Measurements from ENCODE around the gene NEO1.

The NEO1 gene

GRCh38 chr15:73287019-73287418, 234.8 kb downstream of the NEO1 start:
- H3K18ac ChIP-seq (ENCODE audit: low read depth in 1 of 2, low read length in 2 of 2), result no peak overlapping the region

GRCh38 chr15:73291441-73291840, 239.2 kb downstream of the NEO1 start:
- Histone ChIP-seq H3K79me1 (replicated peaks; ENCODE audit: low read length, poor library complexity, severe bottlenecking) (no peaks in the 10 kb centered on the region), H3K14ac (ENCODE audit: low read length in 2 of 2) (no peak overlapping the region), H3K9me3 (ENCODE audit: control insufficient read depth, low read length) (no peaks in the 10 kb centered on the region), H2BK12ac (ENCODE audit: low read length in 2 of 2) (no peak overlapping the region), H2AFZ (ENCODE audit: low read depth, low read length) (no peak overlapping the region), H3K4ac (ENCODE audit: low read depth in 1 of 2, low read length in 2 of 2) (no peak overlapping the region), H3K23ac (ENCODE audit: low read length in 2 of 2) (no peak overlapping the region), H4K91ac (ENCODE audit: low read length) (no peak overlapping the region), H2BK120ac (ENCODE audit: low read depth, low read length) (no peak overlapping the region), H3K36me3 (ENCODE audit: control insufficient read depth in 1 of 2, insufficient read depth in 2 of 2, low read depth in 1 of 2, low read length in 2 of 2) (peaks cover 19 to 41% of the 10 kb centered on the region in 2 experiments), H3K9ac (ENCODE audit: low read length) (no peak overlapping the region), H4K8ac (ENCODE audit: low read length) (no peak overlapping the region), H2BK5ac (ENCODE audit: low read depth, low read length, poor library complexity, severe bottlenecking) (no peak overlapping the region), H2BK15ac (ENCODE audit: low read depth, poor library complexity, severe bottlenecking) (no peak overlapping the region), H2AK5ac (ENCODE audit: low read length, severe bottlenecking) (no peak overlapping the region), H3K4me1 (ENCODE audit: control insufficient read depth, insufficient read depth, low read depth, low read length) (no peaks in the 10 kb centered on the region), H3K18ac (ENCODE audit: low read depth in 1 of 2, low read length in 2 of 2) (no peak overlapping the region), H3K4me3 (ENCODE audit: insufficient read depth in 1 of 2, low read depth in 1 of 2, low read length in 2 of 2) (no peak overlapping the region), H3K27me3 (ENCODE audit: control insufficient read depth in 1 of 2, insufficient read depth in 1 of 2, low read length in 2 of 2) (no peaks in the 10 kb centered on the region), H3K4me2 (ENCODE audit: low read length, poor library complexity, severe bottlenecking) (no peak overlapping the region), H3K27ac (ENCODE audit: low read length, poor library complexity, severe bottlenecking) (no peak overlapping the region)
- no peak for DNase-seq
- WGBS, result 100% methylated on average over 1 of the region's 1 CpG

More at GRCh38 chr15:73287019-73287418, 234.8 kb downstream of the NEO1 start:
- H3K4me3 ChIP-seq (ENCODE audit: insufficient read depth in 1 of 2, low read depth in 1 of 2, low read length in 2 of 2), result no peak overlapping the region
- no peaks in the 10 kb centered on the region for H3K27me3 ChIP-seq (ENCODE audit: control insufficient read depth in 1 of 2, insufficient read depth in 1 of 2, low read length in 2 of 2)
- no peaks in the 10 kb centered on the region for H3K79me1 ChIP-seq (replicated peaks; ENCODE audit: low read length, poor library complexity, severe bottlenecking)
- no peak overlapping the region for H3K4me2 ChIP-seq (ENCODE audit: low read length, poor library complexity, severe bottlenecking)
- H3K4me1 ChIP-seq (ENCODE audit: control insufficient read depth, insufficient read depth, low read depth, low read length), result peaks cover 8% of the 10 kb centered on the region
- no peak overlapping the region for H2BK12ac ChIP-seq (ENCODE audit: low read length in 2 of 2)
- no peak overlapping the region for H4K91ac ChIP-seq (ENCODE audit: low read length)
- no peak overlapping the region for H3K27ac ChIP-seq (ENCODE audit: low read length, poor library complexity, severe bottlenecking)
- peaks cover 7 to 36% of the 10 kb centered on the region in 2 experiments for H3K36me3 ChIP-seq (ENCODE audit: control insufficient read depth in 1 of 2, insufficient read depth in 2 of 2, low read depth in 1 of 2, low read length in 2 of 2)
- no peak overlapping the region for H2BK5ac ChIP-seq (ENCODE audit: low read depth, low read length, poor library complexity, severe bottlenecking)
- H3K9me3 ChIP-seq (ENCODE audit: control insufficient read depth, low read length), result no peaks in the 10 kb centered on the region
- no peak overlapping the region for H2BK15ac ChIP-seq (ENCODE audit: low read depth, poor library complexity, severe bottlenecking)
- H3K9ac ChIP-seq (ENCODE audit: low read length), result no peak overlapping the region
- DNase-seq, result no peak
- H2BK120ac ChIP-seq (ENCODE audit: low read depth, low read length), result no peak overlapping the region
- no peak overlapping the region for H2AFZ ChIP-seq (ENCODE audit: low read depth, low read length)
- no peak overlapping the region for H3K4ac ChIP-seq (ENCODE audit: low read depth in 1 of 2, low read length in 2 of 2)
- 100% methylated on average over 1 of the region's 1 CpG for WGBS
- H2AK5ac ChIP-seq (ENCODE audit: low read length, severe bottlenecking), result no peak overlapping the region
- no peak overlapping the region for H4K8ac ChIP-seq (ENCODE audit: low read length)
- H3K23ac ChIP-seq (ENCODE audit: low read length in 2 of 2), result no peak overlapping the region
- H3K14ac ChIP-seq (ENCODE audit: low read length in 2 of 2), result no peak overlapping the region

- H3K36me3 ChIP-seq (ENCODE audit: control insufficient read depth in 1 of 2, insufficient read depth in 2 of 2, low read depth in 1 of 2, low read length in 2 of 2), result peaks cover 25 to 31% of the 10 kb centered on the region in 2 experiments
- no peak overlapping the region for H2BK120ac ChIP-seq (ENCODE audit: low read depth, low read length)
- no peak overlapping the region for H2AFZ ChIP-seq (ENCODE audit: low read depth, low read length)
- H3K14ac ChIP-seq (ENCODE audit: low read length in 2 of 2), result no peak overlapping the region
- no peak overlapping the region for H3K4me2 ChIP-seq (ENCODE audit: low read length, poor library complexity, severe bottlenecking)
- H3K9me3 ChIP-seq (ENCODE audit: control insufficient read depth, low read length), result no peaks in the 10 kb centered on the region
- H2BK5ac ChIP-seq (ENCODE audit: low read depth, low read length, poor library complexity, severe bottlenecking), result no peak overlapping the region
- H3K4me3 ChIP-seq (ENCODE audit: insufficient read depth in 1 of 2, low read depth in 1 of 2, low read length in 2 of 2), result no peak overlapping the region
- H3K18ac ChIP-seq (ENCODE audit: low read depth in 1 of 2, low read length in 2 of 2), result no peak overlapping the region
- H3K27me3 ChIP-seq (ENCODE audit: control insufficient read depth in 1 of 2, insufficient read depth in 1 of 2, low read length in 2 of 2), result no peaks in the 10 kb centered on the region
- no peak overlapping the region for H2BK12ac ChIP-seq (ENCODE audit: low read length in 2 of 2)
- no peak overlapping the region for H2AK5ac ChIP-seq (ENCODE audit: low read length, severe bottlenecking)
- H4K91ac ChIP-seq (ENCODE audit: low read length), result no peak overlapping the region
- H3K27ac ChIP-seq (ENCODE audit: low read length, poor library complexity, severe bottlenecking), result no peak overlapping the region
- no peak overlapping the region for H2BK15ac ChIP-seq (ENCODE audit: low read depth, poor library complexity, severe bottlenecking)
- no peak overlapping the region for H4K8ac ChIP-seq (ENCODE audit: low read length)
- H3K9ac ChIP-seq (ENCODE audit: low read length), result no peak overlapping the region
- H3K23ac ChIP-seq (ENCODE audit: low read length in 2 of 2), result no peak overlapping the region
- H3K79me1 ChIP-seq (replicated peaks; ENCODE audit: low read length, poor library complexity, severe bottlenecking), result no peaks in the 10 kb centered on the region
- H3K4me1 ChIP-seq (ENCODE audit: control insufficient read depth, insufficient read depth, low read depth, low read length), result no peaks in the 10 kb centered on the region
- DNase-seq, result no peak
- no peak overlapping the region for H3K4ac ChIP-seq (ENCODE audit: low read depth in 1 of 2, low read length in 2 of 2)
- WGBS, result 96% methylated on average over 4 of the region's 4 CpGs
Observed at GRCh38 chr15:73293773-73294172, 241.5 kb downstream of the NEO1 start.

- no peaks in the 10 kb centered on the region for H3K27me3 ChIP-seq (ENCODE audit: control insufficient read depth in 1 of 2, insufficient read depth in 1 of 2, low read length in 2 of 2)
- no peak overlapping the region for H2BK120ac ChIP-seq (ENCODE audit: low read depth, low read length)
- no peak overlapping the region for H3K4me2 ChIP-seq (ENCODE audit: low read length, poor library complexity, severe bottlenecking)
- H2AFZ ChIP-seq (ENCODE audit: low read depth, low read length), result no peak overlapping the region
- no peak overlapping the region for H3K18ac ChIP-seq (ENCODE audit: low read depth in 1 of 2, low read length in 2 of 2)
- H3K4ac ChIP-seq (ENCODE audit: low read depth in 1 of 2, low read length in 2 of 2), result no peak overlapping the region
- no peak overlapping the region for H3K27ac ChIP-seq (ENCODE audit: low read length, poor library complexity, severe bottlenecking)
- H3K23ac ChIP-seq (ENCODE audit: low read length in 2 of 2), result no peak overlapping the region
- H4K91ac ChIP-seq (ENCODE audit: low read length), result no peak overlapping the region
- no peaks in the 10 kb centered on the region for H3K4me1 ChIP-seq (ENCODE audit: control insufficient read depth, insufficient read depth, low read depth, low read length)
- H3K9ac ChIP-seq (ENCODE audit: low read length), result no peak overlapping the region
- no peaks in the 10 kb centered on the region for H3K79me1 ChIP-seq (replicated peaks; ENCODE audit: low read length, poor library complexity, severe bottlenecking)
- peaks cover 16 to 29% of the 10 kb centered on the region in 2 experiments for H3K36me3 ChIP-seq (ENCODE audit: control insufficient read depth in 1 of 2, insufficient read depth in 2 of 2, low read depth in 1 of 2, low read length in 2 of 2)
- no peak overlapping the region for H2AK5ac ChIP-seq (ENCODE audit: low read length, severe bottlenecking)
- H3K9me3 ChIP-seq (ENCODE audit: control insufficient read depth, low read length), result no peaks in the 10 kb centered on the region
- H4K8ac ChIP-seq (ENCODE audit: low read length), result no peak overlapping the region
- H2BK5ac ChIP-seq (ENCODE audit: low read depth, low read length, poor library complexity, severe bottlenecking), result no peak overlapping the region
- no peak overlapping the region for H3K4me3 ChIP-seq (ENCODE audit: insufficient read depth in 1 of 2, low read depth in 1 of 2, low read length in 2 of 2)
- no peak overlapping the region for H2BK15ac ChIP-seq (ENCODE audit: low read depth, poor library complexity, severe bottlenecking)
- no peak overlapping the region for H3K14ac ChIP-seq (ENCODE audit: low read length in 2 of 2)
- DNase-seq, result peak; percentile 67
- H2BK12ac ChIP-seq (ENCODE audit: low read length in 2 of 2), result no peak overlapping the region
- 84% methylated on average over 6 of the region's 6 CpGs for WGBS
Observed at GRCh38 chr15:73295630-73296286, 243.5 kb downstream of the NEO1 start.
